GM23338 (cell line): ENCODE results near the gene FHIT. TPM values are rescaled to one million over a fixed set of nuclear protein-coding genes. Genes with fewer than 3 reads are reported as not detected.

Source experiments
- ATAC-seq: fragments of 200-7000 bp; cut with Tn5 transposase; 3 replicates; pipeline ENCODE4 v1.9.1; 2020
- DNase-seq: peaks from one replicate; pipeline ENCODE4 v3.0.0-alpha.2; 2015; ENCODE audit warnings: low spot score
- H2AFZ ChIP-seq: fragments of 200-600 bp; sonication (generic); 2 replicates; pipeline ENCODE4 v1.8.0; 2016; ENCODE audit warnings: antibody characterized with exemption, mild to moderate bottlenecking, moderate library complexity
- H3F3A ChIP-seq: fragments of 200-600 bp; sonication (generic); replicated peaks from 2 replicates; pipeline ENCODE4 v1.8.0; 2017; ENCODE audit warnings: antibody characterized with exemption, mixed run types, low read depth
- H3K27ac ChIP-seq: fragments of 200-600 bp; sonication (generic); 2 replicates; pipeline ENCODE4 v1.6.1; 2016; ENCODE audit warnings: low read depth
- H3K27me3 ChIP-seq: fragments of 200-600 bp; sonication (generic); 2 replicates; pipeline ENCODE4 v1.8.0; 2016; ENCODE audit warnings: mild to moderate bottlenecking, mixed run types, moderate library complexity; ENCODE audit not compliant: insufficient read depth
- H3K36me3 ChIP-seq: fragments of 200-600 bp; sonication (generic); 2 replicates; pipeline ENCODE4 v1.8.0; 2016; ENCODE audit warnings: mild to moderate bottlenecking; ENCODE audit not compliant: insufficient read depth
- H3K4me1 ChIP-seq: fragments of 200-600 bp; sonication (generic); 2 replicates; pipeline ENCODE4 v1.8.0; 2016; ENCODE audit warnings: mild to moderate bottlenecking, moderate library complexity; ENCODE audit not compliant: insufficient read depth
- H3K4me2 ChIP-seq: fragments of 200-600 bp; sonication (generic); 2 replicates; pipeline ENCODE4 v1.7.1; 2017; ENCODE audit warnings: mixed run types
- H3K4me3 ChIP-seq: fragments of 200-600 bp; sonication (generic); 2 replicates; pipeline ENCODE4 v1.6.1; 2016; ENCODE audit warnings: mixed run types
- H3K79me2 ChIP-seq: fragments of 200-600 bp; sonication (generic); replicated peaks from 2 replicates; pipeline ENCODE4 v1.8.0; 2017; ENCODE audit warnings: mild to moderate bottlenecking; ENCODE audit not compliant: insufficient read depth
- H3K9me2 ChIP-seq: fragments of 200-600 bp; sonication (generic); 2 replicates; pipeline ENCODE4 v1.8.0; 2017; ENCODE audit not compliant: insufficient read depth
- H4K20me1 ChIP-seq: fragments of 200-600 bp; sonication (generic); replicated peaks from 2 replicates; pipeline ENCODE4 v1.8.0; 2017; ENCODE audit warnings: mild to moderate bottlenecking; ENCODE audit not compliant: insufficient read depth
- H3K27ac Mint-ChIP-seq: 2 replicates; pipeline ENCODE4 v1.8.0; 2020; ENCODE audit warnings: inconsistent platforms, mild to moderate bottlenecking, moderate library complexity, mixed read lengths
- H3K27me3 Mint-ChIP-seq: 3 replicates; pipeline ENCODE4 v1.8.0; 2022; ENCODE audit warnings: low read depth, mild to moderate bottlenecking, moderate library complexity, mixed read lengths, inconsistent platforms; ENCODE audit not compliant: insufficient read depth, poor library complexity
- H3K36me3 Mint-ChIP-seq: 3 replicates; pipeline ENCODE4 v1.8.0; 2021; ENCODE audit warnings: low read depth, mild to moderate bottlenecking, inconsistent platforms, moderate library complexity, mixed read lengths
- H3K4me1 Mint-ChIP-seq: 3 replicates; pipeline ENCODE4 v1.8.0; 2020; ENCODE audit warnings: mild to moderate bottlenecking, inconsistent platforms, mixed read lengths
- H3K4me3 Mint-ChIP-seq: 3 replicates; pipeline ENCODE4 v1.8.0; 2021; ENCODE audit warnings: moderate library complexity, mild to moderate bottlenecking, inconsistent platforms, mixed read lengths
- H3K9me3 Mint-ChIP-seq: 3 replicates; pipeline ENCODE4 v1.8.0; 2020; ENCODE audit warnings: moderate library complexity, mild to moderate bottlenecking, inconsistent platforms, mixed read lengths
- CREB1 ChIP-seq: fragments of 250-450 bp; sonication (Bioruptor Pico); IDR thresholded peaks from 2 replicates; pipeline ENCODE4 v1.5.0; 2020; ENCODE audit warnings: low read depth, mild to moderate bottlenecking, moderate library complexity
- CTCF ChIP-seq, 2 experiments: fragments of 200-600 bp in 1 of 2; sonication (generic) in 1 of 2; conservative IDR thresholded peaks; 2 replicates each; pipeline versions ENCODE4 v1.5.1 to v1.6.1; 2016 to 2017; ENCODE audit warnings: antibody characterized with exemption in 2 of 2, low read depth in 2 of 2, mild to moderate bottlenecking in 2 of 2, moderate library complexity in 1 of 2
- ETS1 ChIP-seq: IDR thresholded peaks from 2 replicates; pipeline ENCODE4 v1.6.1; 2016; ENCODE audit warnings: antibody characterized with exemption
- EZH2 ChIP-seq: fragments of 200-600 bp; sonication (generic); IDR thresholded peaks from one replicate; pipeline ENCODE4 v1.8.0; 2017; ENCODE audit warnings: antibody characterized with exemption, mild to moderate bottlenecking, low read depth; ENCODE audit not compliant: unreplicated experiment
- EZH2phosphoT487 ChIP-seq: fragments of 200-600 bp; sonication (generic); IDR thresholded peaks from one replicate; pipeline ENCODE4 v1.8.1; 2018; ENCODE audit warnings: antibody characterized with exemption; ENCODE audit not compliant: unreplicated experiment
- JUNB ChIP-seq: IDR thresholded peaks from one replicate; pipeline ENCODE4 v1.6.1; 2016; ENCODE audit warnings: antibody characterized with exemption; ENCODE audit not compliant: unreplicated experiment
- NANOG ChIP-seq: IDR thresholded peaks from 2 replicates; pipeline ENCODE4 v1.6.1; 2016; ENCODE audit warnings: antibody characterized with exemption, borderline replicate concordance
- POLR2AphosphoS5 ChIP-seq: IDR thresholded peaks from 2 replicates; pipeline ENCODE4 v1.6.1; 2016; ENCODE audit warnings: antibody characterized with exemption, low read depth
- REST ChIP-seq: IDR thresholded peaks from one replicate; pipeline ENCODE4 v1.6.1; 2018; ENCODE audit warnings: antibody characterized with exemption; ENCODE audit not compliant: unreplicated experiment
- STAT1 ChIP-seq: IDR thresholded peaks from one replicate; pipeline ENCODE4 v1.6.1; 2016; ENCODE audit warnings: antibody characterized with exemption; ENCODE audit not compliant: unreplicated experiment
- ZNF114 ChIP-seq: fragments of 250-450 bp; sonication (Bioruptor Pico); IDR thresholded peaks from 2 replicates; pipeline ENCODE4 v1.5.0; 2020; ENCODE audit warnings: mild to moderate bottlenecking, moderate library complexity
- ZNF331 ChIP-seq: fragments of 250-450 bp; sonication (Bioruptor Pico); IDR thresholded peaks from 2 replicates; pipeline ENCODE4 v1.5.0; 2020; ENCODE audit warnings: low read depth, mild to moderate bottlenecking, moderate library complexity
- ZNF462 ChIP-seq: fragments of 250-450 bp; sonication (Bioruptor Pico); IDR thresholded peaks from 2 replicates; pipeline ENCODE4 v1.5.0; 2020; ENCODE audit warnings: mild to moderate bottlenecking, moderate library complexity
- polyA plus RNA-seq: library from polyadenylated mRNA; unstranded; fragments of >200 nt; fragmentation: Nextera tagmentation; extraction: Ambion mirVana; gene quantifications from 2 replicates; pipeline ENCODE4 v1.2.1, GENCODE V29; 2016
- total RNA-seq: library from RNA; depleted of rRNA; stranded (reverse); fragments of >200 nt; shearing (Covaris generic); gene quantifications from 2 replicates; pipeline ENCODE4 v1.2.3, GENCODE V29; 2014

Gene FHIT
- total and polyA plus RNA-seq, 2 experiments from 2014 or later = 3.0 to 8.3 TPM

GRCh38 chr3:60513241-60513640 lies 738.0 kb downstream of the FHIT start:
- Histone ChIP-seq H3K9me2 (peaks cover 7% of the 10 kb centered on the region; the same call in 1 of the 2 replicates), H2AFZ (no peak overlapping the region), H3K79me2 (no peaks in the 10 kb centered on the region), H3K4me1 (no peaks in the 10 kb centered on the region), H3K4me2 (no peak overlapping the region), H3K4me3 (no peak overlapping the region), H3F3A (no peaks in the 10 kb centered on the region), H3K27me3 (no peaks in the 10 kb centered on the region), H3K27ac (no peak overlapping the region), H3K36me3 (no peaks in the 10 kb centered on the region), H4K20me1 (no peaks in the 10 kb centered on the region)
- H3K4me1 Mint-ChIP-seq = no peaks in the 10 kb centered on the region
- peaks cover 3% of the 10 kb centered on the region; the same call in 1 of the 3 replicates for H3K9me3 Mint-ChIP-seq
- ATAC-seq (no peak), DNase-seq (no peak)
- H3K4me3 Mint-ChIP-seq = no peak overlapping the region
- TF ChIP-seq EZH2phosphoT487 (no peak), ZNF114 (CRISPR knock-in tag) (no peak), ZNF462 (CRISPR knock-in tag) (no peak), CREB1 (CRISPR knock-in tag) (no peak), CTCF (conservative IDR thresholded peaks at IDR 0.05; ENCODE audit: low read depth in 2 of 2) (no peak), POLR2AphosphoS5 (no peak), ZNF331 (CRISPR knock-in tag) (no peak), REST (no peak), ETS1 (no peak), JUNB (no peak), NANOG (no peak), STAT1 (no peak), EZH2 (no peak)
- H3K27me3 Mint-ChIP-seq = no peaks in the 10 kb centered on the region
- no peak overlapping the region for H3K27ac Mint-ChIP-seq
- H3K36me3 Mint-ChIP-seq = no peaks in the 10 kb centered on the region
